GM12872 (cell line): ENCODE data around the gene ZC3H11A.

Source experiments
- CTCF ChIP-seq: IDR thresholded peaks from 3 replicates; pipeline ENCODE4 v1.5.1; 2011; ENCODE audit warnings: low read depth, mild to moderate bottlenecking, low read length, moderate library complexity; ENCODE audit not compliant: insufficient read depth

ZC3H11A gene

GRCh38 chr1:203764105-203765028 is 31.1 kb upstream of the ZC3H11A start:
- no peak for TF ChIP-seq CTCF

GRCh38 chr1:203765029-203765837 is 30.2 kb upstream of the ZC3H11A start, which contains the start of gene LAX1:
Gene LAX1 (plus strand): TSS chr1:203765183. CDS start chr1:203765566, 383 bp downstream.
- no peak for TF ChIP-seq CTCF

DNA sequence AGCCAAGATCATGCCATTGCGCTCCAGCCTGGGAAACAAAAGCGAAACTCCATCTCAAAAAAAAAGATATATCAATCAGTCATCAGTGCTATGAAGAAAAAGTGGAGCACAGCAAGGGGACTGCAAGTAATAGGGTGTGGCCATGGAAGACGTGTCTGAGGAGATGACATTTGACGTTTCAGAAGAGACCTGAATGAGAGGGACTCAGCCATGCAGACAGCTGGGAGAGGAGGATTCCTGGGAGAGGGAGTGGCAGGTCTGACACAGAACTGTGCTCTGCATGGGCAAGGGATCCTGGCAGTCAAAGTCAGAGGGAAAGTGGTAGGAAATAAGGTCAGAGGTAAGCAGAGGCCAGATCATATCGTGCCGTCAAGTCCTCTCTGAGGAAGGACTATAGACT is 27.2 kb upstream of the ZC3H11A start:
- TF ChIP-seq CTCF, result no peak

- no peak for TF ChIP-seq CTCF
These were observed 25.7 kb upstream of the ZC3H11A start for GRCh38 chr1:203769505-203770343.

DNA sequence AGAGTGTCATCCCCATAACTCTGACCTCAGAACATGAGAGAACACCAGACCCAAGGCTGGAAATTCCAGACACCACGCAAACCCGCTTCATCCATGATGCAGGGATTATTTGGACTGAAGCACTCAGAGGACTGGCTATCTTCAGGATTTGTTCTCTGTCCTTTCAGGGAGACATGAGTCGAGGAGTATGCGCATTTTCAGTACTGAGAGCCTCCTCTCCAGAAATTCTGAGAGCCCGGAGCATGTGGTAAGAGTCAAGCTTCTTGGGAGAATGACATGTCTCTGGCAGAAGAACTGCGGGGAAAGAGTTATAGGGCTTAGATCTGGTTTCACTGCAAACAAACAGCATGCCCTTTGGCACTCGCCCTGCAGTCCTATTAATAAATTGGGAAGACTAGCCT is 23.5 kb upstream of the ZC3H11A start:
- no peak for TF ChIP-seq CTCF

DNA sequence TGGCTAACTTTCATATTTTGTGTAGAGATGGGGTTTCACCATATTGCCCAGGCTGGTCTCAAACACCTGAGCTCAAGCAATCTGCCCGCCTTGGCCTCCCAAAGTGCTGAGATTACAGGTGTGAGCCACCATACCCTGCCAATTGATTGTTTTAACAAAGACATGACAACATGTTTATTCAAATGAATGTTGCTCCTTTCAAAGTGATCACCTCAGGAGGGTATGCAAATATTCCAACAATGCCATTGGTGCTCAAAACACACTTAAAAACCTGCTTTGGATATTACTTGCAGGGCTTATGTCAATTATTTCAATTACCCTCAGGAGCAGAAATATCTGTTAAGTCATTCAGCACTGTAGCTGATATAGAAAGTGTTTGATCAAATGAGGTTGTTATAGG is 22.6 kb upstream of the ZC3H11A start:
- TF ChIP-seq CTCF, result no peak
